Large intestine (tissue), 3 donors: ENCODE measurements around the gene EHBP1L1. TPM values are rescaled to one million over a fixed set of nuclear protein-coding genes. Genes with fewer than 3 reads are reported as not detected.

Experiments
- DNase-seq, 2 donors: peaks; one replicate each; pipeline versions ENCODE4 v3.0.0 to v3.0.0-alpha.2; 2013
- H3K27ac ChIP-seq: one replicate; pipeline ENCODE4 v1.5.1; 2013; ENCODE audit warnings: low read length
- H3K27me3 ChIP-seq: 2 replicates; pipeline ENCODE4 v1.6.1; 2013; ENCODE audit warnings: low read length; ENCODE audit not compliant: control insufficient read depth, insufficient read depth
- H3K36me3 ChIP-seq: 2 replicates; pipeline ENCODE4 v1.6.1; 2013; ENCODE audit warnings: low read length; ENCODE audit not compliant: control insufficient read depth, insufficient read depth
- H3K4me1 ChIP-seq: one replicate; pipeline ENCODE4 v1.6.1; 2013; ENCODE audit warnings: low read length; ENCODE audit not compliant: control insufficient read depth, insufficient read depth
- H3K4me3 ChIP-seq: one replicate; pipeline ENCODE4 v1.5.1; 2013; ENCODE audit warnings: low read length
- H3K9me3 ChIP-seq: one replicate; pipeline ENCODE4 v1.6.1; 2013; ENCODE audit warnings: mild to moderate bottlenecking, low read depth, low read length, moderate library complexity; ENCODE audit not compliant: control insufficient read depth
- WGBS: methylation state at CpG from one replicate; pipeline ENCODE4 v1.1.5; 2013; ENCODE audit warnings: low lambda C conversion rate; ENCODE audit not compliant: insufficient coverage; 5-methylcytosine and 5-hydroxymethylcytosine counted together
- polyA plus RNA-seq: library from polyadenylated mRNA; unstranded; fragments of 120-200 nt; gene quantifications from one replicate; pipeline ENCODE4 v1.2.1, GENCODE V29; 2013

Gene EHBP1L1
- polyA plus RNA-seq, 1 donor, result 77.9 TPM

- peak overlapping the region; percentile 61 for H3K27ac ChIP-seq
- H3K4me1 ChIP-seq, result peaks cover 69% of the 10 kb centered on the region
- H3K36me3 ChIP-seq, result peaks cover 3% of the 10 kb centered on the region
- H3K9me3 ChIP-seq, result no peaks in the 10 kb centered on the region
- DNase-seq, result peak; percentile 89
- H3K4me3 ChIP-seq, result no peak overlapping the region
- no CpG with 5 or more reads among the region's 6 CpGs for WGBS
- no peaks in the 10 kb centered on the region for H3K27me3 ChIP-seq
Observed at GRCh38 chr11:65555693-65556231, 20.1 kb upstream of the EHBP1L1 start.

- peaks cover 3% of the 10 kb centered on the region for H3K36me3 ChIP-seq
- no peaks in the 10 kb centered on the region for H3K9me3 ChIP-seq
- H3K27me3 ChIP-seq, result no peaks in the 10 kb centered on the region
- H3K27ac ChIP-seq, result peak overlapping the region; percentile 84
- peak overlapping the region; percentile 57 for H3K4me3 ChIP-seq
- peaks cover 67% of the 10 kb centered on the region for H3K4me1 ChIP-seq
- no peak for DNase-seq
- WGBS, result no CpG with 5 or more reads among the region's 12 CpGs
Observed at GRCh38 chr11:65556470-65557279, 19.2 kb upstream of the EHBP1L1 start.

GRCh38 chr11:65557280-65558001 is 18.4 kb upstream of the EHBP1L1 start:
- DNase-seq, result peak in 1 of 2 donors; percentile 83
- H3K4me1 ChIP-seq, result peaks cover 59% of the 10 kb centered on the region

GRCh38 chr11:65558002-65558929 is 17.6 kb upstream of the EHBP1L1 start, which contains the start of gene LTBP3:
Gene LTBP3 (minus strand): TSS chr11:65558359. CDS start chr11:65557959, 400 bp downstream.
- DNase-seq, result peak in 1 of 2 donors; percentile 79
- no peaks in the 10 kb centered on the region for H3K27me3 ChIP-seq
- H3K9me3 ChIP-seq, result no peaks in the 10 kb centered on the region
- no CpG with 5 or more reads among the region's 79 CpGs for WGBS
- H3K36me3 ChIP-seq, result no peaks in the 10 kb centered on the region
- peaks cover 53% of the 10 kb centered on the region for H3K4me1 ChIP-seq
- H3K27ac ChIP-seq, result peak within 1 kb of the TSS; percentile 84
- peak within 1 kb of the TSS; percentile 57 for H3K4me3 ChIP-seq

More at GRCh38 chr11:65557280-65558001, 18.4 kb upstream of the EHBP1L1 start:
- H3K4me3 ChIP-seq, result peak overlapping the region; percentile 57
- no peaks in the 10 kb centered on the region for H3K9me3 ChIP-seq
- no peaks in the 10 kb centered on the region for H3K36me3 ChIP-seq
- H3K27ac ChIP-seq, result peak overlapping the region; percentile 84
- H3K27me3 ChIP-seq, result no peaks in the 10 kb centered on the region
- WGBS, result no CpG with 5 or more reads among the region's 47 CpGs

- no peaks in the 10 kb centered on the region for H3K9me3 ChIP-seq
- H3K27ac ChIP-seq, result peak overlapping the region; percentile 66
- peaks cover 51% of the 10 kb centered on the region for H3K4me1 ChIP-seq
- peak overlapping the region; percentile 46 for H3K4me3 ChIP-seq
- no peaks in the 10 kb centered on the region for H3K36me3 ChIP-seq
- DNase-seq, result no peak
- H3K27me3 ChIP-seq, result no peaks in the 10 kb centered on the region
- WGBS, result no CpG with 5 or more reads among the region's 19 CpGs
Observed at GRCh38 chr11:65558930-65559509, 16.8 kb upstream of the EHBP1L1 start.

GRCh38 chr11:65559535-65559934 is 16.3 kb upstream of the EHBP1L1 start:
- no peak for DNase-seq
- H3K4me3 ChIP-seq, result no peak overlapping the region
- peak overlapping the region; percentile 66 for H3K27ac ChIP-seq
- no peaks in the 10 kb centered on the region for H3K36me3 ChIP-seq
- H3K9me3 ChIP-seq, result no peaks in the 10 kb centered on the region
- H3K27me3 ChIP-seq, result no peaks in the 10 kb centered on the region
- H3K4me1 ChIP-seq, result peaks cover 50% of the 10 kb centered on the region
- WGBS, result no CpG with 5 or more reads among the region's 5 CpGs

- no peak overlapping the region for H3K4me3 ChIP-seq
- H3K9me3 ChIP-seq, result no peaks in the 10 kb centered on the region
- H3K4me1 ChIP-seq, result peaks cover 47% of the 10 kb centered on the region
- H3K27me3 ChIP-seq, result no peaks in the 10 kb centered on the region
- peak overlapping the region; percentile 4 for H3K27ac ChIP-seq
- H3K36me3 ChIP-seq, result no peaks in the 10 kb centered on the region
- peak in 1 of 2 donors; percentile 42 for DNase-seq
- no CpG with 5 or more reads among the region's 5 CpGs for WGBS
Observed at GRCh38 chr11:65559951-65560537, 15.8 kb upstream of the EHBP1L1 start.

GRCh38 chr11:65560555-65561418 is 15.1 kb upstream of the EHBP1L1 start:
- Histone ChIP-seq H3K4me1 (peaks cover 40% of the 10 kb centered on the region), H3K9me3 (no peaks in the 10 kb centered on the region), H3K27me3 (no peaks in the 10 kb centered on the region), H3K27ac (peak overlapping the region; percentile 4), H3K36me3 (no peaks in the 10 kb centered on the region), H3K4me3 (no peak overlapping the region)
- DNase-seq, result peak in 1 of 2 donors; percentile 41
- WGBS, result no CpG with 5 or more reads among the region's 15 CpGs
